Thyroid gland (tissue), 4 donors: Measurements from ENCODE around the gene SLC25A22.

Source experiments
- POLR2A ChIP-seq, 2 donors: fragments of 450-650 bp; IDR thresholded peaks; one replicate each; pipeline ENCODE4 v1.6.1; 2017; ENCODE audit warnings: antibody characterized with exemption in 2 of 2, mild to moderate bottlenecking in 2 of 2, moderate library complexity in 1 of 2
- TF ChIP-seq, protein P1 (sequence below), 6 experiments: fragments of 200-600 bp in 3 of 6; fragments of 450-650 bp in 3 of 6; sonication (generic) in 3 of 6; IDR thresholded peaks; one replicate each; pipeline ENCODE4 v1.5.1; 2016 to 2019; ENCODE audit warnings: antibody characterized with exemption in 6 of 6, mild to moderate bottlenecking in 2 of 6, inconsistent platforms in 1 of 6, moderate library complexity in 1 of 6

DNA sequence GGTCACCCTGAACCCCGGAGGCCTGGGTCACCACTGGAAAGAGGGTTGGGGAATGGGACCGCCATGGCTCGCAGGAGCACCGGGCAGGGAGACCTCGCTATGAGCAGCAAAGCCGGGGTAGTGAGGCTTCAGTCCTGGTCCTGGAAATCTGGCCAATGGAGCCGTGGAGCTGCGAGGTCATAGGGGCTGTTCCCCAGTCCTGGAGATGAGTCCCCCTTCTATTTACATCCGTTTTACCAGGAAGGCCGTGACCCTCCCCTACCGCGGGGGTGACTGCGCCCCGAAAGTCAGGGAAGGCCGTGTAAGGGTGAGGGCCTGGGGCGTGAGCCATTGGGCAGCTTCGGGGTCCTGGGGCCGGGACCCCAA is 6.5 kb upstream of the SLC25A22 start:
- TF ChIP-seq, protein P1, sequence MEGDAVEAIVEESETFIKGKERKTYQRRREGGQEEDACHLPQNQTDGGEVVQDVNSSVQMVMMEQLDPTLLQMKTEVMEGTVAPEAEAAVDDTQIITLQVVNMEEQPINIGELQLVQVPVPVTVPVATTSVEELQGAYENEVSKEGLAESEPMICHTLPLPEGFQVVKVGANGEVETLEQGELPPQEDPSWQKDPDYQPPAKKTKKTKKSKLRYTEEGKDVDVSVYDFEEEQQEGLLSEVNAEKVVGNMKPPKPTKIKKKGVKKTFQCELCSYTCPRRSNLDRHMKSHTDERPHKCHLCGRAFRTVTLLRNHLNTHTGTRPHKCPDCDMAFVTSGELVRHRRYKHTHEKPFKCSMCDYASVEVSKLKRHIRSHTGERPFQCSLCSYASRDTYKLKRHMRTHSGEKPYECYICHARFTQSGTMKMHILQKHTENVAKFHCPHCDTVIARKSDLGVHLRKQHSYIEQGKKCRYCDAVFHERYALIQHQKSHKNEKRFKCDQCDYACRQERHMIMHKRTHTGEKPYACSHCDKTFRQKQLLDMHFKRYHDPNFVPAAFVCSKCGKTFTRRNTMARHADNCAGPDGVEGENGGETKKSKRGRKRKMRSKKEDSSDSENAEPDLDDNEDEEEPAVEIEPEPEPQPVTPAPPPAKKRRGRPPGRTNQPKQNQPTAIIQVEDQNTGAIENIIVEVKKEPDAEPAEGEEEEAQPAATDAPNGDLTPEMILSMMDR (IDR thresholded peaks at IDR 0.05): no peak
- TF ChIP-seq POLR2A (IDR thresholded peaks at IDR 0.05): no peak
